Psoas muscle (tissue), 8 donors: ENCODE data around the gene DNAJC8. TPM values are rescaled to one million over a fixed set of nuclear protein-coding genes. Genes with fewer than 3 reads are reported as not detected.
A peak's percentile ranks its signal among the peaks of the same experiment; 100 is the strongest.

Experiments used
- ATAC-seq, 4 donors: fragments of 200-7000 bp; cut with Tn5 transposase; one replicate each; pipeline ENCODE4 v1.9.1; 2020; ENCODE audit warnings: moderate library complexity in 3 of 4, mild to moderate bottlenecking in 2 of 4
- DNase-seq, 2 donors: peaks; one replicate each; pipeline ENCODE4 v3.0.0-alpha.2; 2020
- H3K27ac ChIP-seq: fragments of 200-600 bp; one replicate; pipeline ENCODE4 v1.8.0; 2022
- H3K27me3 ChIP-seq, 3 donors: fragments of 200-600 bp in 1 of 3; one replicate each; pipeline versions ENCODE4 v1.6.1 to v1.8.0; 2013 to 2022; ENCODE audit warnings: low read length in 2 of 3, mild to moderate bottlenecking in 2 of 3, moderate library complexity in 1 of 3; ENCODE audit not compliant: insufficient read depth in 3 of 3
- H3K36me3 ChIP-seq, 2 donors: fragments of 200-600 bp in 1 of 2; one replicate each; pipeline versions ENCODE4 v1.6.1 to v1.8.0; 2013 to 2022; ENCODE audit warnings: low read depth in 1 of 2, mild to moderate bottlenecking in 1 of 2, moderate library complexity in 1 of 2; ENCODE audit not compliant: insufficient read depth in 1 of 2
- H3K4me1 ChIP-seq: fragments of 200-600 bp; one replicate; pipeline ENCODE4 v1.8.0; 2022
- H3K4me3 ChIP-seq: fragments of 200-600 bp; one replicate; pipeline ENCODE4 v1.8.0; 2022; ENCODE audit warnings: mild to moderate bottlenecking
- H3K9me3 ChIP-seq: fragments of 200-600 bp; one replicate; pipeline ENCODE4 v1.8.0; 2022
- WGBS, 3 donors: extraction: QIAGEN DNeasy Blood & Tissue Kit; methylation state at CpG; one replicate each; pipeline versions ENCODE4 v1.1.6 to v1.1.7; 2013; 5-methylcytosine and 5-hydroxymethylcytosine counted together
- intact Hi-C, 2 donors: fragments of 100-400 bp; cut with DNase I; formaldehyde crosslinking; loops; one replicate each; pipeline versions ENCODE4 v1.11.0 to v1.14.2; 2022
- polyA plus RNA-seq, 3 donors: library from polyadenylated mRNA; stranded (reverse); fragments of 200-250 nt; gene quantifications; one replicate each; pipeline ENCODE4 v1.2.3, GENCODE V29; 2013
- total RNA-seq, 4 donors: library from RNA; stranded (reverse); fragmentation: NEBNext Ultra II Directional in 2 of 4; extraction: Animal tissue kit (Norgen Biotek cat#: 25700) in 2 of 4; gene quantifications; one replicate each; pipeline versions ENCODE4 v1.2.1 to v1.2.4, GENCODE V29; 2021 to 2023
- TF ChIP-seq, protein P1 (sequence below): fragments of 200-600 bp; IDR thresholded peaks from one replicate; pipeline ENCODE4 v1.8.0; 2022; ENCODE audit warnings: antibody characterized with exemption
- donor health status: healthy with polysubstance abuse.
- donor health status: DM: no; HTN: no; CAD: no; lungs with moderate emphysema.
- donor health status: Bipolar disorder and iron deficiency.
- donor health status: healthy.
- donor health status: DM: yes; HTN: yes; CAD: no.
- donor health status: DM: no; HTN: no; CAD: no.
- donor health status: DM: no; HTN: no; CAD: no.
- donor health status: DM: yes; HTN: yes; CAD: no.

DNAJC8 gene
- total and polyA plus RNA-seq, 7 donors = 46.6 to 116 (median 64.0) TPM

- H3K4me3 ChIP-seq = peak overlapping the region; percentile 79
- H3K27ac ChIP-seq = peak overlapping the region; percentile 86
- WGBS, 3 donors = 6 to 8% (median 8%) methylated on average over 20 of the region's 20 CpGs
- no peak for DNase-seq
- no peaks in the 10 kb centered on the region for H3K9me3 ChIP-seq
- TF ChIP-seq, protein P1, sequence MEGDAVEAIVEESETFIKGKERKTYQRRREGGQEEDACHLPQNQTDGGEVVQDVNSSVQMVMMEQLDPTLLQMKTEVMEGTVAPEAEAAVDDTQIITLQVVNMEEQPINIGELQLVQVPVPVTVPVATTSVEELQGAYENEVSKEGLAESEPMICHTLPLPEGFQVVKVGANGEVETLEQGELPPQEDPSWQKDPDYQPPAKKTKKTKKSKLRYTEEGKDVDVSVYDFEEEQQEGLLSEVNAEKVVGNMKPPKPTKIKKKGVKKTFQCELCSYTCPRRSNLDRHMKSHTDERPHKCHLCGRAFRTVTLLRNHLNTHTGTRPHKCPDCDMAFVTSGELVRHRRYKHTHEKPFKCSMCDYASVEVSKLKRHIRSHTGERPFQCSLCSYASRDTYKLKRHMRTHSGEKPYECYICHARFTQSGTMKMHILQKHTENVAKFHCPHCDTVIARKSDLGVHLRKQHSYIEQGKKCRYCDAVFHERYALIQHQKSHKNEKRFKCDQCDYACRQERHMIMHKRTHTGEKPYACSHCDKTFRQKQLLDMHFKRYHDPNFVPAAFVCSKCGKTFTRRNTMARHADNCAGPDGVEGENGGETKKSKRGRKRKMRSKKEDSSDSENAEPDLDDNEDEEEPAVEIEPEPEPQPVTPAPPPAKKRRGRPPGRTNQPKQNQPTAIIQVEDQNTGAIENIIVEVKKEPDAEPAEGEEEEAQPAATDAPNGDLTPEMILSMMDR = no peak
- H3K4me1 ChIP-seq = peaks cover 43% of the 10 kb centered on the region
- H3K27me3 ChIP-seq = no peaks in the 10 kb centered on the region
- no peak for ATAC-seq
- H3K36me3 ChIP-seq = peaks cover 0 to 16% of the 10 kb centered on the region in 2 donors
- intact Hi-C loops = no loop called here
These were observed 4.0 kb upstream of the DNAJC8 start for GRCh38 chr1:28236656-28237322.

- peak; percentile 97 to 98 for DNase-seq
- 0 to 1% (median 1%) methylated on average over 56 to 60 of the region's 60 CpGs for WGBS, 3 donors
These were observed 3.2 kb upstream of the DNAJC8 start, which contains the start of gene ATP5IF1 for GRCh38 chr1:28235755-28236655. Gene ATP5IF1, plus strand, starts transcription at chr1:28236124. Its CDS starts 60 bp downstream, at chr1:28236184.

GRCh38 chr1:28233264-28233606, 406 bp upstream of the DNAJC8 start:
- no peaks in the 10 kb centered on the region for H3K27me3 ChIP-seq
- H3K4me1 ChIP-seq = peaks cover 35% of the 10 kb centered on the region
- H3K27ac ChIP-seq = peak overlapping the region; percentile 86
- peak in 1 of 2 donors; percentile 28 for DNase-seq
- H3K36me3 ChIP-seq = peaks cover 0 to 30% of the 10 kb centered on the region in 2 donors
- WGBS, 3 donors = 59 to 64% (median 61%) methylated on average over 14 of the region's 14 CpGs
- intact Hi-C loops = no loop called here
- peak overlapping the region; percentile 83 for H3K4me3 ChIP-seq
- H3K9me3 ChIP-seq = no peaks in the 10 kb centered on the region
- no peak for ATAC-seq
- TF ChIP-seq, protein P1 = no peak

More at GRCh38 chr1:28235755-28236655, 3.2 kb upstream of the DNAJC8 start, which contains the start of gene ATP5IF1:
- Histone ChIP-seq H3K27ac (peak within 1 kb of the TSS; percentile 86), H3K4me3 (peak within 1 kb of the TSS; percentile 79), H3K4me1 (peaks cover 43% of the 10 kb centered on the region), H3K27me3 (no peaks in the 10 kb centered on the region), H3K9me3 (no peaks in the 10 kb centered on the region), H3K36me3 (peaks cover 0 to 16% of the 10 kb centered on the region in 2 donors)
- intact Hi-C loops = no loop called here
- peak; percentile 93 to 96 (median 94) for ATAC-seq
- TF ChIP-seq, protein P1 = no peak

DNA sequence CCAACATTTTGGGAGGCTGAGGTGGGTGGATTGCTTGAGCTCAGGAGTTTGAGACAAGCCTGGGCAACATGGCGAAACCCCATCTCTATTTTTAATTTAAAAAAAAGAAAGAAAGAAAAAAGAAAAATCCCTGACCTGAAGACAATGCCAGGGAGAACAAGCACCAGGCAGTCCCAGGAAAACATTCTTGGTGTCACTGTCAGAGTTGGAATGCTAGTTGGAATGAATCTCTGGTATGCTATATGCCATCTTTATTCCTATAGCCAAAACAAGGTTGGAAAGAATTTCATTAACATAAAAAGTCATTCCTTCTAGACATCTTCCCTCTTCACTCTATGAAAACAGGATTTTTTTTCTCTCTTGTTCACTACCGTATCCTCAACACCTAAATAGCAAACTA, 2.8 kb downstream of the DNAJC8 start:
- WGBS, 3 donors = 78 to 82% (median 80%) methylated on average over 2 of the region's 2 CpGs
- Histone ChIP-seq H3K4me1 (peaks cover 20% of the 10 kb centered on the region), H3K9me3 (no peaks in the 10 kb centered on the region), H3K4me3 (no peak overlapping the region), H3K36me3 (peaks cover 0 to 57% of the 10 kb centered on the region in 2 donors), H3K27ac (no peak overlapping the region), H3K27me3 (no peaks in the 10 kb centered on the region)
- no peak for ATAC-seq
- intact Hi-C loops = no loop called here
- no peak for DNase-seq
- TF ChIP-seq, protein P1 = no peak
